Spleen (tissue), 11 donors: ENCODE measurements around the gene CELA2A. TPM values are rescaled to one million over a fixed set of nuclear protein-coding genes. Genes with fewer than 3 reads are reported as not detected.

Experiments used
- DNase-seq: peaks from one replicate; pipeline ENCODE4 v3.0.0-alpha.2; 2020
- H3K27ac ChIP-seq, 8 donors: fragments of 200-600 bp; sonication (generic) in 7 of 8; 1 replicate in 4 of 8; 2 replicates in 4 of 8; pipeline versions ENCODE4 v1.5.0 to v1.8.0; 2016 to 2021; ENCODE audit warnings: inconsistent platforms in 4 of 8, mild to moderate bottlenecking in 4 of 8, moderate library complexity in 1 of 8
- H3K27me3 ChIP-seq, 7 donors: fragments of 200-600 bp; sonication (generic) in 6 of 7; replicated peaks in 1 of 7; 1 replicate in 4 of 7; 2 replicates in 3 of 7; pipeline versions ENCODE4 v1.5.0 to v1.8.0; 2016 to 2021; ENCODE audit warnings: inconsistent platforms in 3 of 7, mild to moderate bottlenecking in 1 of 7
- H3K36me3 ChIP-seq, 6 donors: fragments of 200-600 bp; sonication (generic) in 5 of 6; 1 replicate in 4 of 6; 2 replicates in 2 of 6; pipeline versions ENCODE4 v1.5.0 to v1.8.0; 2016 to 2021; ENCODE audit warnings: inconsistent platforms in 2 of 6
- H3K4me1 ChIP-seq, 6 donors: fragments of 200-600 bp; sonication (generic) in 5 of 6; 1 replicate in 3 of 6; 2 replicates in 3 of 6; pipeline versions ENCODE4 v1.5.0 to v1.8.0; 2016 to 2021; ENCODE audit warnings: inconsistent platforms in 3 of 6
- H3K4me3 ChIP-seq, 8 donors: fragments of 200-600 bp; sonication (generic) in 7 of 8; 1 replicate in 4 of 8; 2 replicates in 4 of 8; pipeline versions ENCODE4 v1.5.0 to v1.8.0; 2016 to 2021; ENCODE audit warnings: inconsistent platforms in 4 of 8, mild to moderate bottlenecking in 4 of 8, moderate library complexity in 2 of 8
- H3K9me3 ChIP-seq, 8 donors: fragments of 200-600 bp; sonication (generic) in 7 of 8; 1 replicate in 4 of 8; 2 replicates in 4 of 8; pipeline versions ENCODE4 v1.5.0 to v1.8.0; 2016 to 2021; ENCODE audit warnings: inconsistent platforms in 4 of 8
- POLR2A ChIP-seq, 3 donors: fragments of 450-650 bp; IDR thresholded peaks; one replicate each; pipeline ENCODE4 v1.5.1; 2017; ENCODE audit warnings: antibody characterized with exemption in 3 of 3, mild to moderate bottlenecking in 1 of 3
- POLR2AphosphoS5 ChIP-seq, 3 donors: sonication (generic); formaldehyde crosslinking; IDR thresholded peaks; one replicate each; pipeline ENCODE4 v1.5.1; 2017; ENCODE audit warnings: antibody characterized with exemption in 3 of 3
- WGBS, 5 donors: extraction: QIAGEN DNeasy Blood & Tissue Kit in 3 of 5; methylation state at CpG; one replicate each; pipeline versions ENCODE4 v1.1.5 to v1.1.7; 2013 to 2018; 5-methylcytosine and 5-hydroxymethylcytosine counted together
- intact Hi-C: fragments of 100-400 bp; cut with DNase I; formaldehyde crosslinking; loops from one replicate; pipeline ENCODE4 v1.15.0; 2023; ENCODE audit warnings: low total_unique reads
- polyA plus RNA-seq, 3 donors: library from polyadenylated mRNA; stranded (reverse); fragments of 200-250 nt; gene quantifications; one replicate each; pipeline ENCODE4 v1.2.1, GENCODE V29; 2013
- total RNA-seq, 7 donors: library from RNA; depleted of rRNA in 3 of 7; stranded (reverse); fragments of >200 nt in 3 of 7; fragmentation: NEBNext Ultra II Directional in 4 of 7; extraction: Animal tissue kit (Norgen Biotek cat#: 25700) in 4 of 7; gene quantifications; one replicate each; pipeline versions ENCODE4 v1.1.0 to v1.2.1, GENCODE V29; 2016 to 2021
- TF ChIP-seq, protein P1 (sequence below), 11 experiments: fragments of 200-600 bp in 7 of 11; fragments of 450-650 bp in 4 of 11; sonication (generic) in 4 of 11; IDR thresholded peaks in 8 of 11; conservative IDR thresholded peaks in 3 of 11; 1 replicate in 7 of 11; 2 replicates in 4 of 11; pipeline versions ENCODE4 v1.4.0 to v1.8.0; 2016 to 2021; ENCODE audit warnings: antibody characterized with exemption in 11 of 11, inconsistent platforms in 4 of 11, mild to moderate bottlenecking in 1 of 11
- donor health status: healthy with polysubstance abuse.
- donor health status: DM: no; HTN: no; CAD: no; lungs with moderate emphysema.
- donor health status: DM: no; HTN: no; CAD: no.
- donor health status: Bipolar disorder and iron deficiency.
- donor health status: healthy.
- donor health status: DM: no; HTN: no; CAD: no.
- donor health status: DM: yes; HTN: yes; CAD: no.

The CELA2A gene
- total and polyA plus RNA-seq, 10 donors = 0.09 to 0.79 (median 0.30) TPM; not detected in 4

DNA sequence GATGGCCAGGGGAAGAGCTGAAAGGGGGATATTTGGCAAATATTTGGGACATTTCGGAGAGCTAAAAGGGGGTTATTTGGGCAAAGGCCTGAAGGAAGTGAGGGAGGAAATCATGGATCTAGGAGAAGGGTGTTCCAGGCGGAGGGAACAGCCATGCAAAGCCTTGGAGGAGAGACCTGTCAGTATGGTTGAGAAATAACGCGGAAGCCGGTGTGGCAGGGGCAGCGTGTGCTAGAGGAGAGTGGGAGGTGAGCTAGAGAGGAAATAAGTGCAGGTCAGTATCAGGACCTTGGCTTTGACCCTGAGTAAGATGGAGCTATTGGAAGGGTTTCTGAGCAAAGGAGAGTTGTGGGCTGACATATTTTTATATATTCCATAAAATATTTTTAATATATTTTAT is 15.3 kb upstream of the CELA2A start:
- TF ChIP-seq POLR2A (IDR thresholded peaks at IDR 0.05) (no peak), POLR2AphosphoS5 (IDR thresholded peaks at IDR 0.05) (no peak)
- TF ChIP-seq, protein P1, sequence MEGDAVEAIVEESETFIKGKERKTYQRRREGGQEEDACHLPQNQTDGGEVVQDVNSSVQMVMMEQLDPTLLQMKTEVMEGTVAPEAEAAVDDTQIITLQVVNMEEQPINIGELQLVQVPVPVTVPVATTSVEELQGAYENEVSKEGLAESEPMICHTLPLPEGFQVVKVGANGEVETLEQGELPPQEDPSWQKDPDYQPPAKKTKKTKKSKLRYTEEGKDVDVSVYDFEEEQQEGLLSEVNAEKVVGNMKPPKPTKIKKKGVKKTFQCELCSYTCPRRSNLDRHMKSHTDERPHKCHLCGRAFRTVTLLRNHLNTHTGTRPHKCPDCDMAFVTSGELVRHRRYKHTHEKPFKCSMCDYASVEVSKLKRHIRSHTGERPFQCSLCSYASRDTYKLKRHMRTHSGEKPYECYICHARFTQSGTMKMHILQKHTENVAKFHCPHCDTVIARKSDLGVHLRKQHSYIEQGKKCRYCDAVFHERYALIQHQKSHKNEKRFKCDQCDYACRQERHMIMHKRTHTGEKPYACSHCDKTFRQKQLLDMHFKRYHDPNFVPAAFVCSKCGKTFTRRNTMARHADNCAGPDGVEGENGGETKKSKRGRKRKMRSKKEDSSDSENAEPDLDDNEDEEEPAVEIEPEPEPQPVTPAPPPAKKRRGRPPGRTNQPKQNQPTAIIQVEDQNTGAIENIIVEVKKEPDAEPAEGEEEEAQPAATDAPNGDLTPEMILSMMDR (IDR thresholded peaks at IDR 0.05 in 8 of 11, conservative IDR thresholded peaks at IDR 0.05 in 3 of 11) = no peak
- Histone ChIP-seq H3K4me1 (peaks cover 0 to 3% (median 0%) of the 10 kb centered on the region in 6 donors), H3K9me3 (no peaks in the 10 kb centered on the region), H3K4me3 (no peak overlapping the region), H3K36me3 (no peaks in the 10 kb centered on the region), H3K27me3 (peaks cover 0 to 17% (median 0%) of the 10 kb centered on the region in 7 donors), H3K27ac (no peak overlapping the region)
- no peak for DNase-seq
- WGBS, 5 donors = 71 to 84% (median 79%) methylated on average over 6 of the region's 6 CpGs
- intact Hi-C loops = no loop called here

DNA sequence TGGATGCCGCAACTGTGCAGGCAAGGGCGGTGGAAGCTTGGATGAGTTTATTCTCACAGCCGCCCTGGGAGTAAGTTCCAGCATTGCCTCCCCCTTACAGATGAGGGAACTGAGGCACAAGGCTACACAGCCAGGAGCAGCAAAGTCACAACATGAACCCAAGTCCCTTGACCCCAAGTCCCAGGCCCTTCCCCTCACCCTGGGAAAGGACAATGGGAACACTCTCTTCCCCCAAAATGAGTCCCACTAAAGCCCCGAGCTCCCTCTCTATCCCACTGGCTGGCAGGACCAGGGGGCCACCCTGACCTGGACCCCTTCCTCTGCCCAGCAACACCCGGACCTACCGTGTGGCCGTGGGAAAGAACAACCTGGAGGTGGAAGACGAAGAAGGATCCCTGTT is 14.4 kb upstream of the CELA2A start:
- intact Hi-C loops = no loop called here
- peaks cover 0 to 25% (median 0%) of the 10 kb centered on the region in 7 donors for H3K27me3 ChIP-seq
- H3K4me3 ChIP-seq = no peak overlapping the region
- peaks cover 0 to 3% (median 0%) of the 10 kb centered on the region in 6 donors for H3K4me1 ChIP-seq
- no peaks in the 10 kb centered on the region for H3K9me3 ChIP-seq
- H3K27ac ChIP-seq = no peak overlapping the region
- no peak for DNase-seq
- no peaks in the 10 kb centered on the region for H3K36me3 ChIP-seq
- 91 to 97% (median 91%) methylated on average over 3 to 8 of the region's 8 CpGs for WGBS, 5 donors
- TF ChIP-seq POLR2A (IDR thresholded peaks at IDR 0.05) (no peak), POLR2AphosphoS5 (IDR thresholded peaks at IDR 0.05) (no peak)
- TF ChIP-seq, protein P1 (IDR thresholded peaks at IDR 0.05 in 8 of 11, conservative IDR thresholded peaks at IDR 0.05 in 3 of 11) = no peak

DNA sequence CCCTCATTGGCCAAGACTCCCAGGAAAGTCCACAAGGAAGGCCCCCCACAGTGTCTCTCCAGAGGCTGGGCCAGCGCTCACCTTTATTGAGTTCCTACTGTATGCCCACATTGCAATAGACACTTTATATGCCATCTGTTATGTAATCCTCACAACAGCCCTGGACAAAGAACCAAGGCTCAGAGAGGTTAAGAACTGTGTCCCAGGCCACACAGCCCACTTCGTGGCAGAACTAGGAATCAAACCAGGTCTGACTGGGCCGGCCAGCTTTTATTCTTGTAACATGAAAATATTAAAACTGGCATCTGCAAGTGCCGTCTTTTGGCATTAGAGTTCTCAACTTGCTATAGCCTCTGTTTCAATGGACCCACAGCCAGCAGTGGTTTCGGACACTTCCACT is 13.8 kb upstream of the CELA2A start:
- Histone ChIP-seq H3K9me3 (no peaks in the 10 kb centered on the region), H3K4me1 (peaks cover 0 to 3% (median 0%) of the 10 kb centered on the region in 6 donors), H3K36me3 (no peaks in the 10 kb centered on the region), H3K27me3 (peaks cover 0 to 32% (median 0%) of the 10 kb centered on the region in 7 donors), H3K27ac (no peak overlapping the region), H3K4me3 (no peak overlapping the region)
- intact Hi-C loops = no loop called here
- 76 to 94% (median 89%) methylated on average over 5 of the region's 5 CpGs for WGBS, 5 donors
- TF ChIP-seq POLR2A (IDR thresholded peaks at IDR 0.05) (no peak), POLR2AphosphoS5 (IDR thresholded peaks at IDR 0.05) (no peak)
- TF ChIP-seq, protein P1 (IDR thresholded peaks at IDR 0.05 in 8 of 11, conservative IDR thresholded peaks at IDR 0.05 in 3 of 11) = no peak
- no peak for DNase-seq

DNA sequence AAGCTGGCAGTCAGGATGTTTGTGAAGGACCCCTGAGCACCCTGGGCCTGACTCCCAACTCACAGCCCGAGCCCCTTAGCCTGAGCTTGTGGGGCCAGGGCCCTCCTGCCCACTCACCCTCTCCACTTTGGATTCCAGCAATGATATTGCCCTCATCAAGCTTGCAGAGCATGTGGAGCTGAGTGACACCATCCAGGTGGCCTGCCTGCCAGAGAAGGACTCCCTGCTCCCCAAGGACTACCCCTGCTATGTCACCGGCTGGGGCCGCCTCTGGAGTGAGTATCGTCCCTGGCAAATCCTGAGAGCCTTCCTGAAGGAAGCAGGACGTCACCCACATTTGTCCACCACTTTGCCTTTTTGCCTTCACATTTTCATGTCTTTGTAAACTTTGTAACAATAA is 13.3 kb upstream of the CELA2A start:
- 71 to 92% (median 79%) methylated on average over 4 to 5 of the region's 5 CpGs for WGBS, 5 donors

More for the DNA sequence above, 13.3 kb upstream of the CELA2A start:
- Histone ChIP-seq H3K4me3 (no peak overlapping the region), H3K36me3 (no peaks in the 10 kb centered on the region), H3K27me3 (peaks cover 0 to 32% (median 0%) of the 10 kb centered on the region in 7 donors), H3K27ac (no peak overlapping the region), H3K4me1 (peaks cover 0 to 3% (median 0%) of the 10 kb centered on the region in 6 donors), H3K9me3 (no peaks in the 10 kb centered on the region)
- TF ChIP-seq POLR2A (IDR thresholded peaks at IDR 0.05) (no peak), POLR2AphosphoS5 (IDR thresholded peaks at IDR 0.05) (no peak)
- TF ChIP-seq, protein P1 (IDR thresholded peaks at IDR 0.05 in 8 of 11, conservative IDR thresholded peaks at IDR 0.05 in 3 of 11) = no peak
- intact Hi-C loops = no loop called here
- no peak for DNase-seq
